ENCODE data around the gene PADI2. TPM values are rescaled to one million over a fixed set of nuclear protein-coding genes. Genes with fewer than 3 reads are reported as not detected.

PADI2 gene
- total and polyA plus RNA-seq, 2 experiments from 2014 or later = 1.7 to 4.3 TPM

GRCh38 chr1:17123196-17124045, 4.2 kb upstream of the PADI2 start (continued):
- TF ChIP-seq ZNF462 (CRISPR knock-in tag; IDR thresholded peaks at IDR 0.05) = no peak
- TF ChIP-seq CTCF (conservative IDR thresholded peaks at IDR 0.05; ENCODE audit: low read depth in 2 of 2) = no peak
- TF ChIP-seq ZNF331 (CRISPR knock-in tag; IDR thresholded peaks at IDR 0.05; ENCODE audit: low read depth) = no peak
- no peak for TF ChIP-seq NANOG (IDR thresholded peaks at IDR 0.05; ENCODE audit: borderline replicate concordance)
- TF ChIP-seq POLR2AphosphoS5 (IDR thresholded peaks at IDR 0.05; ENCODE audit: low read depth) = no peak
- TF ChIP-seq ZNF114 (CRISPR knock-in tag; IDR thresholded peaks at IDR 0.05) = no peak
- no peak for TF ChIP-seq EZH2 (IDR thresholded peaks at IDR 0.05; ENCODE audit: low read depth, unreplicated experiment)
- TF ChIP-seq REST (IDR thresholded peaks at IDR 0.05; ENCODE audit: unreplicated experiment) = no peak
- TF ChIP-seq EZH2phosphoT487 (IDR thresholded peaks at IDR 0.05; ENCODE audit: unreplicated experiment) = no peak
- TF ChIP-seq CREB1 (CRISPR knock-in tag; IDR thresholded peaks at IDR 0.05; ENCODE audit: low read depth) = no peak
